ENCODE data around the gene SH2D2A. TPM values are rescaled to one million over a fixed set of nuclear protein-coding genes. Genes with fewer than 3 reads are reported as not detected.
A peak's percentile ranks its signal among the peaks of the same experiment; 100 is the strongest.

Gene SH2D2A
- total RNA-seq, 1 experiment from 2014 or later, result 4.0 TPM

DNA sequence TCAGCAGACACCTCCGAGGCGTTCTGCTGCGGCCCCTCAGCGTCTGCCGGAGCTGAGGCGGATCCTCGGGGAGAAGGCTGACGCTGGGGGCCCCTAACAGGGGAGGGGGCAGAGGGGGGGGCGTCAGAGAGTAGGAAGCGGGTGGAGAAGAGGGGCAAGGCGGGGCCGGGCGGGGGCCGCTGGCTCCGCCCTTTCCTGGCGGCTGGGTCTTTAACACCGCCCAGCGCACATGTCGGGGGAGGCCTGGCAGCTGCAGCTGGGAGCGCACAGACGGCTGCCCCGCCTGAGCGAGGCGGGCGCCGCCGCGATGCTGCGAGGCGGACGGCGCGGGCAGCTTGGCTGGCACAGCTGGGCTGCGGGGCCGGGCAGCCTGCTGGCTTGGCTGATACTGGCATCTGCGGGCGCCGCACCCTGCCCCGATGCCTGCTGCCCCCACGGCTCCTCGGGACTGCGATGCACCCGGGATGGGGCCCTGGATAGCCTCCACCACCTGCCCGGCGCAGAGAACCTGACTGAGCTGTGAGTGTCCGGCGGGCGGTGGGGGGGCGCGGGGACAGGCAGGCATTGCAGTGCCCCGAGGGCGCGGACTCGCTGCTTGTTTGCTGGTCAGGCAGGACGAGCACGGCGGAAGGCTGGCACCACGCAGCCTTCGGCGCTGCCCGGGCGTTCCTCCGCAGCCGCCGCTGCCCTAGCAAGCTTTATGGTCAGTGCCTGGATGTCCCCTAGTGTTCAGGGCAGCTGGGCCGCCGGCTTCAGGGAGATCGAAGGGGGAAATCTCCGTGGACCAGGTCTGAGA, 44.2 kb upstream of the SH2D2A start, which contains the start of gene NTRK1:
TSS of gene NTRK1 (plus strand) at position 238 of the 796 bp plus-strand sequence. CDS start at position 308, 70 bp downstream.
- DNase-seq, result peak in 1 of 2 experiments; percentile 21
- POLR2A ChIA-PET (ENCODE audit: unreplicated experiment), result no interaction called here
- no peaks in the 10 kb centered on the region for H3K9me3 ChIP-seq (ENCODE audit: insufficient read depth, low read depth)

DNA sequence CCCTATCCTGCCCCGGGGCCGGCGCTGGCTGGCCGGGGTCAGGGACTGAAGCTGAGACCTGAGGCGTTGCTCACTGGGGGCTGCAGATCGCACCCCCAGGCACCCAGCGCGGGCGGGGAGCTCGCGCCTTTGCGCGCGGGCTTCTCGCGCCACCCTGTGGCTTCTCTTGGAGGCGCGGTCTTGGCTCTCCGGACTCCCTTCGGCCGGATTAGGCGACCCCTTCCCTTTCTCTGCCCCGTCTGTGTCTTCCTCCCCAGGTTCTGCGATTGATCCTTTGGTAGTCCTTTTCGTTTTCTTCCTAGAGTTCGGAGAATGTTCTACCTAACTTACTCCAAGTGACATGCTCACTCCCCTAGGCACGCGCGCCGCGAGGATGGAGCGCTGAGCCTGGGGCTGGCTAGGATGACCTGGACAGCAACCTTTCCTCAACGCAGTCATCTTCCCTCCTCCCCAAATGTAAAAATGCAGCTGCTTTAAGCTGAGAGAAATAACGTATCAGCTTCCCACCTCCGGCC, 43.5 kb upstream of the SH2D2A start:
- H3K4me3 ChIP-seq, result peak overlapping the region; percentile 40; the same call in 1 of the 2 replicates
- H3K9me3 ChIP-seq (ENCODE audit: insufficient read depth, low read depth), result no peaks in the 10 kb centered on the region
- no peaks in the 10 kb centered on the region for H3F3A ChIP-seq (ENCODE audit: insufficient read depth, low read depth)
- intact Hi-C loops (cut with micrococcal nuclease; ENCODE audit: unreplicated experiment), result loop anchor here (1.0 to 2.0 kb wide), 2 partner anchors 63 to 134 kb away; no protein-coding TSS in a partner anchor
- H3K27me3 ChIP-seq (ENCODE audit: insufficient read depth, low read depth), result peaks cover 58% of the 10 kb centered on the region
- H3K4me1 ChIP-seq (replicated peaks; ENCODE audit: insufficient read depth), result peaks cover 12% of the 10 kb centered on the region
- no peaks in the 10 kb centered on the region for H3K79me2 ChIP-seq (ENCODE audit: low read depth)
- ChIA-PET CTCF (interaction anchor here (0.6 to 2.5 kb wide), 18 partner anchors 21 to 599 kb away, joined by 3 to 25 read pairs (median 4); partner anchors contain the start of gene CRABP2), POLR2A (ENCODE audit: unreplicated experiment) (interaction anchor here (0.7 kb wide), 1 partner anchor 132 kb away, joined by 7 read pairs; the partner anchor contains the start of genes ISG20L2 and METTL25B)
- BruUV-seq (replicated peaks), result no TSS peak
- H3K9me2 ChIP-seq (ENCODE audit: insufficient read depth), result no peaks in the 10 kb centered on the region
- H2AFZ ChIP-seq, result peak overlapping the region; percentile 24; the same call in 1 of the 2 replicates
- no peaks in the 10 kb centered on the region for H4K20me1 ChIP-seq (ENCODE audit: insufficient read depth)
- peak overlapping the region; percentile 83 for H3K4me2 ChIP-seq
- no peaks in the 10 kb centered on the region for H3K36me3 ChIP-seq (ENCODE audit: low read depth)
- H3K27ac ChIP-seq, result no peak overlapping the region
- DNase-seq, result peak in 1 of 2 experiments; percentile 49
- TF ChIP-seq EZH2 (IDR thresholded peaks at IDR 0.05; ENCODE audit: low read depth), result no peak
- TF ChIP-seq, protein P1, sequence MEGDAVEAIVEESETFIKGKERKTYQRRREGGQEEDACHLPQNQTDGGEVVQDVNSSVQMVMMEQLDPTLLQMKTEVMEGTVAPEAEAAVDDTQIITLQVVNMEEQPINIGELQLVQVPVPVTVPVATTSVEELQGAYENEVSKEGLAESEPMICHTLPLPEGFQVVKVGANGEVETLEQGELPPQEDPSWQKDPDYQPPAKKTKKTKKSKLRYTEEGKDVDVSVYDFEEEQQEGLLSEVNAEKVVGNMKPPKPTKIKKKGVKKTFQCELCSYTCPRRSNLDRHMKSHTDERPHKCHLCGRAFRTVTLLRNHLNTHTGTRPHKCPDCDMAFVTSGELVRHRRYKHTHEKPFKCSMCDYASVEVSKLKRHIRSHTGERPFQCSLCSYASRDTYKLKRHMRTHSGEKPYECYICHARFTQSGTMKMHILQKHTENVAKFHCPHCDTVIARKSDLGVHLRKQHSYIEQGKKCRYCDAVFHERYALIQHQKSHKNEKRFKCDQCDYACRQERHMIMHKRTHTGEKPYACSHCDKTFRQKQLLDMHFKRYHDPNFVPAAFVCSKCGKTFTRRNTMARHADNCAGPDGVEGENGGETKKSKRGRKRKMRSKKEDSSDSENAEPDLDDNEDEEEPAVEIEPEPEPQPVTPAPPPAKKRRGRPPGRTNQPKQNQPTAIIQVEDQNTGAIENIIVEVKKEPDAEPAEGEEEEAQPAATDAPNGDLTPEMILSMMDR (conservative IDR thresholded peaks at IDR 0.05), result peak; percentile 80

More for the DNA sequence above, 44.2 kb upstream of the SH2D2A start, which contains the start of gene NTRK1:
- H3K4me3 ChIP-seq, result peak within 1 kb of the TSS; percentile 40; the same call in 1 of the 2 replicates
- no peaks in the 10 kb centered on the region for H3K9me2 ChIP-seq (ENCODE audit: insufficient read depth)
- peak within 1 kb of the TSS; percentile 24; the same call in 1 of the 2 replicates for H2AFZ ChIP-seq
- no peaks in the 10 kb centered on the region for H3F3A ChIP-seq (ENCODE audit: insufficient read depth, low read depth)
- BruUV-seq (replicated peaks), result no TSS peak
- H3K4me2 ChIP-seq, result peak within 1 kb of the TSS; percentile 83
- intact Hi-C loops (cut with micrococcal nuclease; ENCODE audit: unreplicated experiment), result loop anchor here (1.0 to 2.0 kb wide), 2 partner anchors 64 to 135 kb away; no protein-coding TSS in a partner anchor
- peaks cover 58% of the 10 kb centered on the region for H3K27me3 ChIP-seq (ENCODE audit: insufficient read depth, low read depth)
- TF ChIP-seq EZH2 (IDR thresholded peaks at IDR 0.05; ENCODE audit: low read depth), result no peak
- TF ChIP-seq, protein P1 (conservative IDR thresholded peaks at IDR 0.05), result no peak
- H3K4me1 ChIP-seq (replicated peaks; ENCODE audit: insufficient read depth), result peaks cover 12% of the 10 kb centered on the region
- H3K36me3 ChIP-seq (ENCODE audit: low read depth), result no peaks in the 10 kb centered on the region
- CTCF ChIA-PET, result interaction anchor here (0.6 to 2.5 kb wide), 9 partner anchors 29 to 599 kb away, joined by 3 to 25 read pairs (median 4); partner anchors contain the start of gene METTL25B
- no peak within 1 kb of the TSS for H3K27ac ChIP-seq
- H4K20me1 ChIP-seq (ENCODE audit: insufficient read depth), result no peaks in the 10 kb centered on the region
- H3K79me2 ChIP-seq (ENCODE audit: low read depth), result no peaks in the 10 kb centered on the region

- BruUV-seq (replicated peaks), result no TSS peak
- no peaks in the 10 kb centered on the region for H3K9me2 ChIP-seq (ENCODE audit: insufficient read depth)
- ChIA-PET POLR2A (ENCODE audit: unreplicated experiment) (interaction anchor here (0.7 kb wide), 1 partner anchor 131 kb away, joined by 7 read pairs; the partner anchor contains the start of genes ISG20L2 and METTL25B), CTCF (interaction anchor here (0.6 to 2.5 kb wide), 21 partner anchors 21 to 600 kb away, joined by 3 to 25 read pairs (median 4); partner anchors contain the start of genes CRABP2 and HDGF)
- H4K20me1 ChIP-seq (ENCODE audit: insufficient read depth), result no peaks in the 10 kb centered on the region
- intact Hi-C loops (cut with micrococcal nuclease; ENCODE audit: unreplicated experiment), result loop anchor here (1.0 to 2.0 kb wide), 4 partner anchors 63 to 233 kb away; no protein-coding TSS in a partner anchor
- no peaks in the 10 kb centered on the region for H3K9me3 ChIP-seq (ENCODE audit: insufficient read depth, low read depth)
- H3K4me2 ChIP-seq, result peak overlapping the region; percentile 83
- DNase-seq, result peak in 1 of 2 experiments; percentile 8
- H3K4me1 ChIP-seq (replicated peaks; ENCODE audit: insufficient read depth), result peaks cover 12% of the 10 kb centered on the region
- H3K27ac ChIP-seq, result no peak overlapping the region
- H3K79me2 ChIP-seq (ENCODE audit: low read depth), result no peaks in the 10 kb centered on the region
- peak overlapping the region; percentile 24; the same call in 1 of the 2 replicates for H2AFZ ChIP-seq
- H3K4me3 ChIP-seq, result peak overlapping the region; percentile 40; the same call in 1 of the 2 replicates
- H3F3A ChIP-seq (ENCODE audit: insufficient read depth, low read depth), result no peaks in the 10 kb centered on the region
- H3K36me3 ChIP-seq (ENCODE audit: low read depth), result no peaks in the 10 kb centered on the region
- no peak; the same call in 1 of the 2 replicates for TF ChIP-seq EZH2 (IDR thresholded peaks at IDR 0.05; ENCODE audit: low read depth)
- TF ChIP-seq, protein P1 (conservative IDR thresholded peaks at IDR 0.05), result no peak
- peaks cover 59% of the 10 kb centered on the region for H3K27me3 ChIP-seq (ENCODE audit: insufficient read depth, low read depth)
Measured at GRCh38 chr1:156859523-156860112, 43.0 kb upstream of the SH2D2A start.

Data from PC-9 (cell line).